ENCODE measurements around the gene QSOX2. TPM values are rescaled to one million over a fixed set of nuclear protein-coding genes. Genes with fewer than 3 reads are reported as not detected.
"Not testable (repeated sequence)": the region's sequence is repeated elsewhere in the genome, so short reads cannot be mapped to it uniquely, and the experiment has no call there.

QSOX2 gene
- total RNA-seq, 6 experiments from 2014 or later, result 20.1 to 24.9 (median 21.9) TPM

GRCh38 chr9:136270173-136270705 lies 24.6 kb upstream of the QSOX2 start:
- no peaks in the 10 kb centered on the region for H3K36me3 Mint-ChIP-seq (ENCODE audit: low read depth)
- no peak overlapping the region for H3K27ac Mint-ChIP-seq
- H3K9me3 Mint-ChIP-seq, result no peaks in the 10 kb centered on the region
- peaks cover 21% of the 10 kb centered on the region for H3K27me3 Mint-ChIP-seq (ENCODE audit: insufficient read depth)
- H3K4me1 Mint-ChIP-seq (ENCODE audit: low read depth), result peaks cover 6% of the 10 kb centered on the region
- no peak overlapping the region for H3K4me3 Mint-ChIP-seq
- no peak for DNase-seq
- no peak for TF ChIP-seq CTCF (IDR thresholded peaks at IDR 0.05)

GRCh38 chr9:136268735-136269134 lies 23.1 kb upstream of the QSOX2 start:
- H3K4me1 Mint-ChIP-seq (ENCODE audit: low read depth), result peaks cover 6% of the 10 kb centered on the region
- no peak for DNase-seq
- H3K36me3 Mint-ChIP-seq (ENCODE audit: low read depth), result no peaks in the 10 kb centered on the region
- no peak for TF ChIP-seq CTCF (IDR thresholded peaks at IDR 0.05)
- no peak overlapping the region for H3K27ac Mint-ChIP-seq
- no peaks in the 10 kb centered on the region for H3K9me3 Mint-ChIP-seq
- peaks cover 20% of the 10 kb centered on the region for H3K27me3 Mint-ChIP-seq (ENCODE audit: insufficient read depth)
- no peak overlapping the region for H3K4me3 Mint-ChIP-seq

GRCh38 chr9:136268318-136268717 lies 22.7 kb upstream of the QSOX2 start:
- peaks cover 3% of the 10 kb centered on the region for H3K4me1 Mint-ChIP-seq (ENCODE audit: low read depth)
- peaks cover 20% of the 10 kb centered on the region for H3K27me3 Mint-ChIP-seq (ENCODE audit: insufficient read depth)
- TF ChIP-seq CTCF (IDR thresholded peaks at IDR 0.05), result no peak
- H3K36me3 Mint-ChIP-seq (ENCODE audit: low read depth), result no peaks in the 10 kb centered on the region
- H3K9me3 Mint-ChIP-seq, result no peaks in the 10 kb centered on the region
- no peak overlapping the region for H3K27ac Mint-ChIP-seq
- no peak for DNase-seq
- no peak overlapping the region for H3K4me3 Mint-ChIP-seq

- DNase-seq, result peak; percentile 74
- Mint-ChIP-seq H3K36me3 (ENCODE audit: low read depth) (no peaks in the 10 kb centered on the region), H3K4me1 (ENCODE audit: low read depth) (no peaks in the 10 kb centered on the region), H3K4me3 (peak overlapping the region; percentile 78), H3K27me3 (ENCODE audit: insufficient read depth) (peaks cover 21% of the 10 kb centered on the region), H3K27ac (no peak overlapping the region), H3K9me3 (no peaks in the 10 kb centered on the region)
- peak; percentile 46 for TF ChIP-seq CTCF (IDR thresholded peaks at IDR 0.05)
These were observed 21.9 kb upstream of the QSOX2 start for GRCh38 chr9:136267261-136268111.

GRCh38 chr9:136266641-136267040 lies 21.0 kb upstream of the QSOX2 start:
- not testable (repeated sequence) for H3K36me3 Mint-ChIP-seq (ENCODE audit: low read depth); DNase-seq; H3K9me3 Mint-ChIP-seq; H3K4me1 Mint-ChIP-seq (ENCODE audit: low read depth); H3K27ac Mint-ChIP-seq
- H3K4me3 Mint-ChIP-seq, result peak overlapping the region; percentile 78
- H3K27me3 Mint-ChIP-seq (ENCODE audit: insufficient read depth), result peaks cover 21% of the 10 kb centered on the region

Data from HFFc6 (cell line).